ENCODE results near the gene CLK4.

The CLK4 gene

GRCh38 chr5:178626484-178627258, at the start of gene CLK4:
CLK4 (minus strand) TSS chr5:178627050; CDS start chr5:178623416, 3,634 bp downstream.
- DNase-seq = peak; percentile 84

GRCh38 chr5:178675922-178676321, 49.1 kb upstream of the CLK4 start:
- no peak for DNase-seq

GRCh38 chr5:178674334-178674733, 47.5 kb upstream of the CLK4 start:
- DNase-seq = no peak

- no peak for DNase-seq
These were observed 47.0 kb upstream of the CLK4 start for GRCh38 chr5:178673801-178674295.

- DNase-seq = no peak
These were observed 45.8 kb upstream of the CLK4 start for GRCh38 chr5:178672630-178673029.

GRCh38 chr5:178671602-178672144, 44.8 kb upstream of the CLK4 start:
- no peak for DNase-seq

GRCh38 chr5:178670351-178670885, 43.6 kb upstream of the CLK4 start:
- DNase-seq = no peak

- peak; percentile 10 to 19 for DNase-seq
These were observed 41.7 kb upstream of the CLK4 start for GRCh38 chr5:178668579-178668978.

GRCh38 chr5:178667688-178668087, 40.8 kb upstream of the CLK4 start:
- DNase-seq = no peak

GRCh38 chr5:178667101-178667500, 40.3 kb upstream of the CLK4 start:
- no peak for DNase-seq

- no peak for DNase-seq
These were observed 37.3 kb upstream of the CLK4 start for GRCh38 chr5:178664141-178664540.

- no peak for DNase-seq
These were observed 35.7 kb upstream of the CLK4 start for GRCh38 chr5:178662541-178662860.

GRCh38 chr5:178661836-178662540, 35.1 kb upstream of the CLK4 start:
- DNase-seq = no peak

GRCh38 chr5:178651046-178651810, 24.4 kb upstream of the CLK4 start:
- no peak for DNase-seq

GRCh38 chr5:178650214-178650613, 23.4 kb upstream of the CLK4 start:
- no peak for DNase-seq

- no peak for DNase-seq
These were observed 22.7 kb upstream of the CLK4 start for GRCh38 chr5:178649580-178649979.

- no peak for DNase-seq
These were observed 18.1 kb upstream of the CLK4 start for GRCh38 chr5:178644826-178645545.

GRCh38 chr5:178642351-178642909, 15.6 kb upstream of the CLK4 start:
- DNase-seq = no peak

GRCh38 chr5:178641711-178642110, 14.9 kb upstream of the CLK4 start:
- DNase-seq = no peak

- DNase-seq = no peak
These were observed 13.6 kb upstream of the CLK4 start for GRCh38 chr5:178640331-178641045.

- DNase-seq = no peak
These were observed 10.7 kb upstream of the CLK4 start for GRCh38 chr5:178637356-178638074.

Measured in AML-193 (cell line).